PC-3 (cell line): ENCODE data around the gene PKMYT1. TPM values are rescaled to one million over a fixed set of nuclear protein-coding genes. Genes with fewer than 3 reads are reported as not detected.

Experiments
- ATAC-seq: fragments of 200-7000 bp; cut with Tn5 transposase; 2 replicates; pipeline ENCODE4 v1.9.1; 2020; ENCODE audit warnings: mild to moderate bottlenecking, moderate library complexity
- BruUV-seq: library from RNA; stranded (reverse); fragments of 400-500 nt; replicated peaks from 2 replicates; lab custom pipeline; 2021; lab: Mats Ljungman, UMichigan
- CTCF ChIA-PET: fragments of 300-600 bp; sonication (Branson Sonifier 250); formaldehyde crosslinking; loops from one replicate; lab custom pipeline; 2022; ENCODE audit warnings: antibody characterized with exemption; lab: Charles Lee
- POLR2A ChIA-PET: fragments of 300-600 bp; sonication (Branson Sonifier 250); formaldehyde crosslinking; loops from one replicate; lab custom pipeline; 2022; ENCODE audit warnings: antibody characterized with exemption; ENCODE audit not compliant: unreplicated experiment; lab: Charles Lee
- DNase-seq: peaks from one replicate; pipeline ENCODE4 v3.0.0-alpha.2; 2015
- H2AFZ ChIP-seq: fragments of 300-600 bp; sonication (generic); 2 replicates; pipeline ENCODE4 v1.6.0; 2016; ENCODE audit warnings: antibody characterized with exemption, low read length
- H3F3A ChIP-seq: fragments of 300-600 bp; sonication (generic); one replicate; pipeline ENCODE4 v1.6.0; 2017; ENCODE audit warnings: antibody characterized with exemption, low read length, control low read depth, mild to moderate bottlenecking; ENCODE audit not compliant: unreplicated experiment
- H3K27ac ChIP-seq: fragments of 300-600 bp; sonication (generic); 2 replicates; pipeline ENCODE4 v1.5.1; 2016; ENCODE audit warnings: mild to moderate bottlenecking, low read length
- H3K27me3 ChIP-seq: fragments of 300-600 bp; sonication (generic); 2 replicates; pipeline ENCODE4 v1.6.1; 2016; ENCODE audit warnings: low read length, mixed read lengths
- H3K36me3 ChIP-seq: fragments of 300-600 bp; sonication (generic); 2 replicates; pipeline ENCODE4 v1.6.1; 2016; ENCODE audit warnings: low read depth, mixed run types, low read length, mixed read lengths
- H3K4me1 ChIP-seq: fragments of 300-600 bp; sonication (generic); 2 replicates; pipeline ENCODE4 v1.5.1; 2016; ENCODE audit warnings: low read length; ENCODE audit not compliant: insufficient read depth
- H3K4me2 ChIP-seq: fragments of 300-600 bp; sonication (generic); 2 replicates; pipeline ENCODE4 v1.6.0; 2016; ENCODE audit warnings: low read length
- H3K4me3 ChIP-seq: fragments of 300-600 bp; sonication (generic); 2 replicates; pipeline ENCODE4 v1.5.1; 2016; ENCODE audit warnings: mild to moderate bottlenecking, low read length, mixed read lengths
- H3K79me2 ChIP-seq: fragments of 300-600 bp; sonication (generic); 2 replicates; pipeline ENCODE4 v1.6.1; 2017; ENCODE audit warnings: low read length, mixed read lengths
- H3K9ac ChIP-seq: fragments of 300-600 bp; sonication (generic); 2 replicates; pipeline ENCODE4 v1.6.0; 2016; ENCODE audit warnings: mild to moderate bottlenecking, low read length
- H3K9me2 ChIP-seq: fragments of 300-600 bp; sonication (generic); replicated peaks from 2 replicates; pipeline ENCODE4 v1.6.1; 2016; ENCODE audit warnings: mixed run types, low read length, mixed read lengths
- H3K9me3 ChIP-seq: fragments of 300-600 bp; sonication (generic); 2 replicates; pipeline ENCODE4 v1.6.1; 2016; ENCODE audit warnings: low read length, mixed read lengths
- H4K20me1 ChIP-seq: fragments of 300-600 bp; sonication (generic); 2 replicates; pipeline ENCODE4 v1.6.1; 2016; ENCODE audit warnings: low read length, mixed read lengths
- EZH2 ChIP-seq: fragments of 300-600 bp; sonication (generic); IDR thresholded peaks from one replicate; pipeline ENCODE4 v1.6.1; 2017; ENCODE audit warnings: antibody characterized with exemption, mild to moderate bottlenecking, low read length; ENCODE audit not compliant: unreplicated experiment
- EZH2phosphoT487 ChIP-seq: fragments of 300-600 bp; sonication (generic); IDR thresholded peaks from 2 replicates; pipeline ENCODE4 v1.6.1; 2018; ENCODE audit warnings: mild to moderate bottlenecking, antibody characterized with exemption, low read length, borderline replicate concordance
- intact Hi-C: fragments of 100-400 bp; cut with micrococcal nuclease; formaldehyde crosslinking; loops from 2 replicates; pipeline ENCODE4 v1.9.0; 2023
- total RNA-seq: library from RNA; depleted of rRNA; stranded (reverse); fragments of >200 nt; gene quantifications from 2 replicates; pipeline ENCODE4 v1.2.3, GENCODE V29; 2014
- TF ChIP-seq, protein P1 (sequence below): fragments of 300-600 bp; sonication (generic); conservative IDR thresholded peaks from 2 replicates; pipeline ENCODE4 v1.5.1; 2017; ENCODE audit warnings: antibody characterized with exemption, low read depth, mild to moderate bottlenecking, low read length

PKMYT1 gene
- total RNA-seq, 1 experiment from 2014 or later: 51.9 TPM

DNA sequence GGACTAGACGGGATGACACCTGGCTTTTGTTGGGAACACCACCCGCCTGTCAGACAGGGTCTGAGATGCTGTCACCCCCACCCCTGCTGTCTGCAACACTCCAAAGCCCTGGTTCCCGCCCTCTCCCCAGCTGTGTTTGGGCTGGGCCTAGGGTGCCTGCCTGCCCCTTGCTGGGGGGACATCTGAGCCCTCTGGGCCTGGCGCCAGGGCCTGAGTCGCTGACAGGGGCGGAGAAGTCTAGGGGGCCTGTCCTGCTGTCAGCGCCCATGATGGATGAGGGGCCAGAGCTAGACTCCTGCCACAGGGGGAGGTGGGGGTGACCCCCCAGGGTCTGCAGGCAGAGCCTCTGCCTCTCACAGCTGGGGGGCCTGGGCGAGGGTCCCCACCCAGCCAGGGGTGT is 7.6 kb upstream of the PKMYT1 start:
- no peak for ATAC-seq
- Histone ChIP-seq H2AFZ (no peak overlapping the region), H3K9me2 (no peaks in the 10 kb centered on the region), H3K27me3 (no peaks in the 10 kb centered on the region), H3K9ac (no peak overlapping the region), H3K27ac (no peak overlapping the region), H3K4me1 (peaks cover 13% of the 10 kb centered on the region), H3K36me3 (no peaks in the 10 kb centered on the region), H3K4me2 (no peak overlapping the region), H3K79me2 (no peaks in the 10 kb centered on the region), H4K20me1 (no peaks in the 10 kb centered on the region), H3K4me3 (no peak overlapping the region), H3K9me3 (no peaks in the 10 kb centered on the region), H3F3A (no peaks in the 10 kb centered on the region)
- CTCF ChIA-PET: no interaction called here
- intact Hi-C loops: no loop called here
- TF ChIP-seq, protein P1, sequence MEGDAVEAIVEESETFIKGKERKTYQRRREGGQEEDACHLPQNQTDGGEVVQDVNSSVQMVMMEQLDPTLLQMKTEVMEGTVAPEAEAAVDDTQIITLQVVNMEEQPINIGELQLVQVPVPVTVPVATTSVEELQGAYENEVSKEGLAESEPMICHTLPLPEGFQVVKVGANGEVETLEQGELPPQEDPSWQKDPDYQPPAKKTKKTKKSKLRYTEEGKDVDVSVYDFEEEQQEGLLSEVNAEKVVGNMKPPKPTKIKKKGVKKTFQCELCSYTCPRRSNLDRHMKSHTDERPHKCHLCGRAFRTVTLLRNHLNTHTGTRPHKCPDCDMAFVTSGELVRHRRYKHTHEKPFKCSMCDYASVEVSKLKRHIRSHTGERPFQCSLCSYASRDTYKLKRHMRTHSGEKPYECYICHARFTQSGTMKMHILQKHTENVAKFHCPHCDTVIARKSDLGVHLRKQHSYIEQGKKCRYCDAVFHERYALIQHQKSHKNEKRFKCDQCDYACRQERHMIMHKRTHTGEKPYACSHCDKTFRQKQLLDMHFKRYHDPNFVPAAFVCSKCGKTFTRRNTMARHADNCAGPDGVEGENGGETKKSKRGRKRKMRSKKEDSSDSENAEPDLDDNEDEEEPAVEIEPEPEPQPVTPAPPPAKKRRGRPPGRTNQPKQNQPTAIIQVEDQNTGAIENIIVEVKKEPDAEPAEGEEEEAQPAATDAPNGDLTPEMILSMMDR: no peak
- no peak for TF ChIP-seq EZH2phosphoT487
- TF ChIP-seq EZH2: no peak
- no peak for DNase-seq
- POLR2A ChIA-PET: no interaction called here
- BruUV-seq: no TSS peak

DNA sequence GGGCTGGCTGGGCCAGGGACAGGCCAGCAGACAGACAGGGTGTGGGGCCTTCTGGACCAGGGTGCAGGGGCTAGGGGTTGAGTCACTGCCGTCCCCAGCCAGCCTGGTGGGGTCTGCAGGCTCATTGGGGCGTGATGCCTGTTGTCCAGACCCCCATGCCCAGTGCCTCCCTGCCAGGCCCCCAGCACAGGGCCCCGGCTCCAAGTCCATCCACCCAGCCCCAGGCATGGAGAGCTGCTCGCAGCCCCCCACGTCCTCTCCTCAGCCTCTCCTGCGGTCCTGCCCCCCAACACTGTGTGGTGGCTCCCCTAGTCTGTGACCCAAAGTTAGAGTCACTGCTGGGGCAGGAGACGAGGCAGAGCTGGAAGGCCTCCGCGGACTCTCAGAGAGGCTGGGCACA is 7.0 kb upstream of the PKMYT1 start:
- ChIA-PET CTCF (no interaction called here), POLR2A (no interaction called here)
- no peaks in the 10 kb centered on the region for H3F3A ChIP-seq
- H3K4me2 ChIP-seq: no peak overlapping the region
- H3K4me3 ChIP-seq: no peak overlapping the region
- no peaks in the 10 kb centered on the region for H4K20me1 ChIP-seq
- H3K27me3 ChIP-seq: no peaks in the 10 kb centered on the region
- H3K27ac ChIP-seq: no peak overlapping the region
- TF ChIP-seq, protein P1: no peak
- TF ChIP-seq EZH2phosphoT487 (no peak), EZH2 (no peak)
- H3K79me2 ChIP-seq: no peaks in the 10 kb centered on the region
- no peak for DNase-seq
- H3K9me2 ChIP-seq: no peaks in the 10 kb centered on the region
- intact Hi-C loops: no loop called here
- no peak overlapping the region for H3K9ac ChIP-seq
- no peaks in the 10 kb centered on the region for H3K9me3 ChIP-seq
- no TSS peak for BruUV-seq
- H3K36me3 ChIP-seq: no peaks in the 10 kb centered on the region
- ATAC-seq: no peak
- peaks cover 8% of the 10 kb centered on the region for H3K4me1 ChIP-seq
- H2AFZ ChIP-seq: no peak overlapping the region

DNA sequence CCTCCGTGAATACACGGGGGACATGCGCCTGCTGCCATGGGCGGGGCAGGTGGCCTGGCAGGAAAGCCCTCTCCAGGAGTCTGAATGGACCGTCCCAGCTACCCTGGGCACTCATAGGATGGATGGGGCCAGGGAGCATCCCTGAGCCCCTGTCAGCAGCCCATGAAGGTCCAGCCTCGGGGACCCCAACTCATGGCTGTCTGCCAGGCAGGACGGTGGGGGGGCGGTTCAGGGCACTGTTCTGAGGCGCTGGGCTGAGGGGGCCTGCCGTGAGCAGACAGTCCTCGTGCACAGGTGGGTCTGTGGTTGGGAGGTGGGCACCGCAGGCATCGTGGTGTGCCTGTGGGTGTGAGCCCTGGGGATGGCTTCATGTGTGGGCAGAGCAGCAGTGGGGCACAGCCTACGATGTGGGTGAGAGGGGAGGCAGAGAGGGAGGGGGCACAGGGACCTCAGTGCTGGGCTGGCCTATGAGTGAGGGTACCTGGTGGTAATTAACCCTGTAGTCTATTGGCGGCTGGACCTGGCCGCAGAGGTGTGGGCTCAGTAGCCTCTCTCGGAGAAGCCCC is 6.5 kb upstream of the PKMYT1 start:
- H3K27me3 ChIP-seq: no peaks in the 10 kb centered on the region
- peaks cover 3% of the 10 kb centered on the region; the same call in 1 of the 2 replicates for H3K4me1 ChIP-seq
- no peak overlapping the region for H3K4me2 ChIP-seq
- H3K27ac ChIP-seq: no peak overlapping the region
- no peaks in the 10 kb centered on the region for H3F3A ChIP-seq
- H3K9me3 ChIP-seq: no peaks in the 10 kb centered on the region
- intact Hi-C loops: no loop called here
- TF ChIP-seq EZH2phosphoT487: no peak
- TF ChIP-seq, protein P1: no peak
- no peak for TF ChIP-seq EZH2
- no peak overlapping the region for H3K4me3 ChIP-seq
- H3K9ac ChIP-seq: no peak overlapping the region
- no peaks in the 10 kb centered on the region for H3K9me2 ChIP-seq
- H2AFZ ChIP-seq: no peak overlapping the region
- H3K79me2 ChIP-seq: no peaks in the 10 kb centered on the region
- ATAC-seq (no peak), DNase-seq (no peak)
- H4K20me1 ChIP-seq: no peaks in the 10 kb centered on the region
- no TSS peak for BruUV-seq
- H3K36me3 ChIP-seq: no peaks in the 10 kb centered on the region
- ChIA-PET POLR2A (no interaction called here), CTCF (no interaction called here)
